ENCODE results near the gene SLC9A5. TPM values are rescaled to one million over a fixed set of nuclear protein-coding genes. Genes with fewer than 3 reads are reported as not detected.

SLC9A5 gene
- total and polyA plus RNA-seq, 10 of the 15 experiments (the other 5 are each of a cell fraction or from before 2014, with no cell fraction given): 0.26 to 5.7 (median 1.5) TPM

MicroRNA genes within 50 kb of the gene (microRNA counts, 767-probe panel; counts per million panel counts)
- 55.3 counts per million for microRNA hsa-miR-328

Small RNA genes within 50 kb of the gene (microRNA-seq; reads per million reads assigned to microRNA genes)
- gene MIR328: 29.4 reads per million, percentile 62 among the genes with 10 or more reads in this experiment

Small RNA genes within 50 kb of the gene (small RNA-seq; reads per million reads assigned to genes)
- gene MIR328: 7.3 reads per million, percentile 93 among the genes with 10 or more reads in this experiment

Other genes with a start within 250 kb of the SLC9A5 start
Only the 7 nearest of the 21 such genes appear.
- 11.3 and 11.6 TPM in 2 replicates for gene MATCAP1, start 65.0 kb upstream of the SLC9A5 start, total RNA-seq (2014; rRNA removed)
- gene MATCAP1, start 65.0 kb upstream of the SLC9A5 start, total RNA-seq (2014; rRNA removed; fragmentation: Illumina TruSeq; extraction: Trizol): 7.0 and 7.8 TPM in 2 replicates
- 18.3 and 18.8 TPM in 2 replicates for gene MATCAP1, start 65.0 kb upstream of the SLC9A5 start, total RNA-seq (2021)
- gene MATCAP1, start 65.0 kb upstream of the SLC9A5 start, polyA plus RNA-seq (2011; rRNA removed): 15.5 and 20.1 TPM in 2 replicates
- 7.2 and 9.5 TPM in 2 replicates for gene MATCAP1, start 65.0 kb upstream of the SLC9A5 start, polyA plus RNA-seq (2014; fragmentation: Illumina TruSeq; extraction: Trizol)
- gene MATCAP1, start 65.0 kb upstream of the SLC9A5 start, polyA plus RNA-seq (2014; fragmentation: Nextera tagmentation; extraction: Ambion mirVana): 1 to 10 TPM; 2.8 to 6.6 TPM
- gene MATCAP1, start 65.0 kb upstream of the SLC9A5 start, polyA plus RNA-seq (2014; rRNA removed): 25.8 and 28.9 TPM in 2 replicates
- 1 to 10 TPM; 5.6 to 7.6 TPM for gene MATCAP1, start 65.0 kb upstream of the SLC9A5 start, polyA plus RNA-seq (2016; fragmentation: Nextera tagmentation; extraction: Ambion mirVana)
- gene EXOC3L1, start 58.8 kb upstream of the SLC9A5 start, total RNA-seq (2014; rRNA removed): not detected in 2 replicates
- gene EXOC3L1, start 58.8 kb upstream of the SLC9A5 start, total RNA-seq (2014; rRNA removed; fragmentation: Illumina TruSeq; extraction: Trizol): not detected in 2 replicates
- not detected in 2 replicates for gene EXOC3L1, start 58.8 kb upstream of the SLC9A5 start, total RNA-seq (2021)
- gene EXOC3L1, start 58.8 kb upstream of the SLC9A5 start, polyA plus RNA-seq (2011; rRNA removed): not detected in 2 replicates
- not detected in 2 replicates for gene EXOC3L1, start 58.8 kb upstream of the SLC9A5 start, polyA plus RNA-seq (2014; fragmentation: Illumina TruSeq; extraction: Trizol)
- gene EXOC3L1, start 58.8 kb upstream of the SLC9A5 start, polyA plus RNA-seq (2014; fragmentation: Nextera tagmentation; extraction: Ambion mirVana): not detected
- 0.03 TPM in 1 of 2 replicates, not detected in the other for gene EXOC3L1, start 58.8 kb upstream of the SLC9A5 start, polyA plus RNA-seq (2014; rRNA removed)
- gene EXOC3L1, start 58.8 kb upstream of the SLC9A5 start, polyA plus RNA-seq (2016; fragmentation: Nextera tagmentation; extraction: Ambion mirVana): under 1 TPM; 0.07 to 0.42 TPM
- gene E2F4, start 56.8 kb upstream of the SLC9A5 start, total RNA-seq (2014; rRNA removed): 105 and 116 TPM in 2 replicates
- 68.2 and 72.6 TPM in 2 replicates for gene E2F4, start 56.8 kb upstream of the SLC9A5 start, total RNA-seq (2014; rRNA removed; fragmentation: Illumina TruSeq; extraction: Trizol)
- 96.7 and 108 TPM in 2 replicates for gene E2F4, start 56.8 kb upstream of the SLC9A5 start, total RNA-seq (2021)
- 42.7 and 75.6 TPM in 2 replicates for gene E2F4, start 56.8 kb upstream of the SLC9A5 start, polyA plus RNA-seq (2011; rRNA removed)
- 38.3 and 88.0 TPM in 2 replicates for gene E2F4, start 56.8 kb upstream of the SLC9A5 start, polyA plus RNA-seq (2014; fragmentation: Illumina TruSeq; extraction: Trizol)
- 10 to 100 TPM; 11.7 to 16.5 TPM for gene E2F4, start 56.8 kb upstream of the SLC9A5 start, polyA plus RNA-seq (2014; fragmentation: Nextera tagmentation; extraction: Ambion mirVana)
- gene E2F4, start 56.8 kb upstream of the SLC9A5 start, polyA plus RNA-seq (2014; rRNA removed): 132 and 147 TPM in 2 replicates
- gene E2F4, start 56.8 kb upstream of the SLC9A5 start, polyA plus RNA-seq (2016; fragmentation: Nextera tagmentation; extraction: Ambion mirVana): 100 to 1,000 TPM; 104 to 110 TPM
- gene ELMO3, start 49.8 kb upstream of the SLC9A5 start, total RNA-seq (2014; rRNA removed): 2.9 and 3.3 TPM in 2 replicates
- 0.83 and 0.85 TPM in 2 replicates for gene ELMO3, start 49.8 kb upstream of the SLC9A5 start, total RNA-seq (2014; rRNA removed; fragmentation: Illumina TruSeq; extraction: Trizol)
- gene ELMO3, start 49.8 kb upstream of the SLC9A5 start, total RNA-seq (2021): 4.7 TPM in 2 replicates
- 1.4 and 2.3 TPM in 2 replicates for gene ELMO3, start 49.8 kb upstream of the SLC9A5 start, polyA plus RNA-seq (2011; rRNA removed)
- 0.08 and 0.46 TPM in 2 replicates for gene ELMO3, start 49.8 kb upstream of the SLC9A5 start, polyA plus RNA-seq (2014; fragmentation: Illumina TruSeq; extraction: Trizol)
- under 1 TPM in 1 of 2 experiments, not detected in 1; 0.05 TPM for gene ELMO3, start 49.8 kb upstream of the SLC9A5 start, polyA plus RNA-seq (2014; fragmentation: Nextera tagmentation; extraction: Ambion mirVana)
- 4.2 and 4.6 TPM in 2 replicates for gene ELMO3, start 49.8 kb upstream of the SLC9A5 start, polyA plus RNA-seq (2014; rRNA removed)
- gene ELMO3, start 49.8 kb upstream of the SLC9A5 start, polyA plus RNA-seq (2016; fragmentation: Nextera tagmentation; extraction: Ambion mirVana): under 1 TPM; 0.64 to 0.96 TPM
- gene TMEM208, start 21.8 kb upstream of the SLC9A5 start, total RNA-seq (2014; rRNA removed): 37.9 and 48.4 TPM in 2 replicates
- 34.1 and 35.0 TPM in 2 replicates for gene TMEM208, start 21.8 kb upstream of the SLC9A5 start, total RNA-seq (2014; rRNA removed; fragmentation: Illumina TruSeq; extraction: Trizol)
- gene TMEM208, start 21.8 kb upstream of the SLC9A5 start, total RNA-seq (2021): 45.9 and 46.8 TPM in 2 replicates
- 27.8 and 39.4 TPM in 2 replicates for gene TMEM208, start 21.8 kb upstream of the SLC9A5 start, polyA plus RNA-seq (2011; rRNA removed)
- gene TMEM208, start 21.8 kb upstream of the SLC9A5 start, polyA plus RNA-seq (2014; fragmentation: Illumina TruSeq; extraction: Trizol): 25.1 and 42.6 TPM in 2 replicates
- 100 to 1,000 TPM; 169 to 244 TPM for gene TMEM208, start 21.8 kb upstream of the SLC9A5 start, polyA plus RNA-seq (2014; fragmentation: Nextera tagmentation; extraction: Ambion mirVana)
- 51.1 and 59.8 TPM in 2 replicates for gene TMEM208, start 21.8 kb upstream of the SLC9A5 start, polyA plus RNA-seq (2014; rRNA removed)
- 100 to 1,000 TPM; 128 to 143 TPM for gene TMEM208, start 21.8 kb upstream of the SLC9A5 start, polyA plus RNA-seq (2016; fragmentation: Nextera tagmentation; extraction: Ambion mirVana)
- 26.0 and 31.7 TPM in 2 replicates for gene FHOD1, start 1.5 kb upstream of the SLC9A5 start, total RNA-seq (2014; rRNA removed)
- gene FHOD1, start 1.5 kb upstream of the SLC9A5 start, total RNA-seq (2014; rRNA removed; fragmentation: Illumina TruSeq; extraction: Trizol): 8.9 and 10.6 TPM in 2 replicates
- gene FHOD1, start 1.5 kb upstream of the SLC9A5 start, total RNA-seq (2021): 65.6 and 65.7 TPM in 2 replicates
- 11.7 and 20.9 TPM in 2 replicates for gene FHOD1, start 1.5 kb upstream of the SLC9A5 start, polyA plus RNA-seq (2011; rRNA removed)
- gene FHOD1, start 1.5 kb upstream of the SLC9A5 start, polyA plus RNA-seq (2014; fragmentation: Illumina TruSeq; extraction: Trizol): 10.0 and 18.5 TPM in 2 replicates
- 10 to 100 TPM in 1 of 2 experiments, 1 to 10 TPM in 1; 9.0 to 17.7 TPM for gene FHOD1, start 1.5 kb upstream of the SLC9A5 start, polyA plus RNA-seq (2014; fragmentation: Nextera tagmentation; extraction: Ambion mirVana)
- gene FHOD1, start 1.5 kb upstream of the SLC9A5 start, polyA plus RNA-seq (2014; rRNA removed): 35.6 and 45.2 TPM in 2 replicates
- 10 to 100 TPM; 13.6 to 14.4 TPM for gene FHOD1, start 1.5 kb upstream of the SLC9A5 start, polyA plus RNA-seq (2016; fragmentation: Nextera tagmentation; extraction: Ambion mirVana)
- gene PLEKHG4, start 30.6 kb downstream of the SLC9A5 start, total RNA-seq (2014; rRNA removed): 0.93 and 2.6 TPM in 2 replicates
- 0.69 and 0.98 TPM in 2 replicates for gene PLEKHG4, start 30.6 kb downstream of the SLC9A5 start, total RNA-seq (2014; rRNA removed; fragmentation: Illumina TruSeq; extraction: Trizol)
- 1.0 and 3.1 TPM in 2 replicates for gene PLEKHG4, start 30.6 kb downstream of the SLC9A5 start, total RNA-seq (2021)
- 0.59 and 1.4 TPM in 2 replicates for gene PLEKHG4, start 30.6 kb downstream of the SLC9A5 start, polyA plus RNA-seq (2011; rRNA removed)
- 0.54 TPM in 1 of 2 replicates, not detected in the other for gene PLEKHG4, start 30.6 kb downstream of the SLC9A5 start, polyA plus RNA-seq (2014; fragmentation: Illumina TruSeq; extraction: Trizol)
- gene PLEKHG4, start 30.6 kb downstream of the SLC9A5 start, polyA plus RNA-seq (2014; fragmentation: Nextera tagmentation; extraction: Ambion mirVana): under 1 TPM; 0.14 to 0.24 TPM
- 1.7 and 1.8 TPM in 2 replicates for gene PLEKHG4, start 30.6 kb downstream of the SLC9A5 start, polyA plus RNA-seq (2014; rRNA removed)
- gene PLEKHG4, start 30.6 kb downstream of the SLC9A5 start, polyA plus RNA-seq (2016; fragmentation: Nextera tagmentation; extraction: Ambion mirVana): 1 to 10 TPM in 1 of 2 experiments, under 1 TPM in 1; 0.64 to 1.1 TPM